ENCODE data around the gene ARL9.
"Not testable (repeated sequence)": the region's sequence is repeated elsewhere in the genome, so short reads cannot be mapped to it uniquely, and the experiment has no call there.

Gene ARL9

DNA sequence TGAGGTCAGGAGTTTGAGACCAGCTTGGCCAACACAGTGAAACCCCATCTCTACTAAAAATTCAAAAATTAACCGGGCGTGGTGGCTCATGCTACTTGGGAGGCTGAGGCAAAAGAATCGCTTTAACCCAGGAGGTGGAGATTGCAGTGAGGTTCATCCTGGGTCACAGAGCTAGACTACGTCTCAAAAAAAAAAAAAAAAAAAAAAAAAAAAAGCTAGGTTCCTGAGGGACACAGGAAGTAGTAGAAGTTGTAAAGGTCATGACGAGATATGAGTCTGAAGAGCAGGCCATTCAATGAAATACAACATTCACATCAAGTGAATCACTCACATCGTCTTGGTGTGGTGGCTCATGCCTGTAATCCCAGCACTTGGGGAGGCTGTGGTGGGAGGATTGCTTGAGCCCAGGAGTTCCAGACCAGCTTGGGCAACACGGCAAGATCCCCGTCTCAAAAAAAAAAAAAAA, 39.3 kb upstream of the ARL9 start:
- WGBS (ENCODE audit: insufficient coverage), result 8% methylated on average over 2 of the region's 8 CpGs

GRCh38 chr4:56466910-56467283, 38.7 kb upstream of the ARL9 start:
- Histone ChIP-seq H3K4me1 (ENCODE audit: control extremely low read depth in 1 of 4, control insufficient read depth in 4 of 4, insufficient read depth in 4 of 4, low read length in 3 of 4) (peaks cover 17 to 43% (median 36%) of the 10 kb centered on the region in 4 experiments), H3K9me3 (ENCODE audit: control extremely low read depth in 1 of 5, control insufficient read depth in 4 of 5, insufficient read depth in 2 of 5, low read depth in 1 of 5, low read length in 4 of 5) (no peaks in the 10 kb centered on the region), H3K36me3 (ENCODE audit: control insufficient read depth in 4 of 4, insufficient read depth in 4 of 4, low read length in 3 of 4) (peaks cover 6 to 25% (median 16%) of the 10 kb centered on the region in 4 experiments), H3K4me3 (ENCODE audit: control insufficient read depth in 1 of 7, extremely low read depth in 1 of 7, insufficient read depth in 4 of 7, low read depth in 2 of 7, low read length in 6 of 7) (peak overlapping the region; percentile 83 to 99 (median 97)), H3K27me3 (replicated peaks in 2 of 5; ENCODE audit: control insufficient read depth in 4 of 5, insufficient read depth in 5 of 5, low read length in 4 of 5) (no peaks in the 10 kb centered on the region), H3K27ac (ENCODE audit: insufficient read depth in 1 of 2, low read depth in 1 of 2, low read length in 2 of 2, poor library complexity in 1 of 2, severe bottlenecking in 2 of 2) (peak overlapping the region; percentile 90 to 94)
- ChIA-PET POLR2A (interaction anchor here (1.1 kb wide), 1 partner anchor 8 kb away, joined by 3 read pairs; no protein-coding TSS in a partner anchor), CTCF (no interaction called here)
- DNase-seq, result no peak
- 0% methylated on average over 7 of the region's 8 CpGs for WGBS (ENCODE audit: insufficient coverage)

More for the DNA sequence above, 39.3 kb upstream of the ARL9 start:
- Histone ChIP-seq H3K4me3 (ENCODE audit: control insufficient read depth in 1 of 7, extremely low read depth in 1 of 7, insufficient read depth in 4 of 7, low read depth in 2 of 7, low read length in 6 of 7) (peak overlapping the region in 6 of 7 experiments; percentile 83 to 99 (median 96)), H3K36me3 (ENCODE audit: control insufficient read depth in 4 of 4, insufficient read depth in 4 of 4, low read length in 3 of 4) (peaks cover 3 to 25% (median 14%) of the 10 kb centered on the region in 4 experiments), H3K27ac (ENCODE audit: insufficient read depth in 1 of 2, low read depth in 1 of 2, low read length in 2 of 2, poor library complexity in 1 of 2, severe bottlenecking in 2 of 2) (peak overlapping the region; percentile 90 to 94), H3K4me1 (ENCODE audit: control extremely low read depth in 1 of 4, control insufficient read depth in 4 of 4, insufficient read depth in 4 of 4, low read length in 3 of 4) (peaks cover 17 to 43% (median 36%) of the 10 kb centered on the region in 4 experiments)
- ChIA-PET CTCF (interaction anchor here (0.6 to 1.4 kb wide), 4 partner anchors 13 to 263 kb away, joined by 3 to 4 read pairs (median 3); no protein-coding TSS in a partner anchor), POLR2A (interaction anchor here (1.1 kb wide), 1 partner anchor 7 kb away, joined by 3 read pairs; no protein-coding TSS in a partner anchor)
- H3K27me3 ChIP-seq (replicated peaks in 2 of 5; ENCODE audit: control insufficient read depth in 4 of 5, insufficient read depth in 5 of 5, low read length in 4 of 5); H3K9me3 ChIP-seq (ENCODE audit: control extremely low read depth in 1 of 5, control insufficient read depth in 4 of 5, insufficient read depth in 2 of 5, low read depth in 1 of 5, low read length in 4 of 5): not testable (repeated sequence)
- peak in 1 of 3 donors; percentile 31 for DNase-seq

DNA sequence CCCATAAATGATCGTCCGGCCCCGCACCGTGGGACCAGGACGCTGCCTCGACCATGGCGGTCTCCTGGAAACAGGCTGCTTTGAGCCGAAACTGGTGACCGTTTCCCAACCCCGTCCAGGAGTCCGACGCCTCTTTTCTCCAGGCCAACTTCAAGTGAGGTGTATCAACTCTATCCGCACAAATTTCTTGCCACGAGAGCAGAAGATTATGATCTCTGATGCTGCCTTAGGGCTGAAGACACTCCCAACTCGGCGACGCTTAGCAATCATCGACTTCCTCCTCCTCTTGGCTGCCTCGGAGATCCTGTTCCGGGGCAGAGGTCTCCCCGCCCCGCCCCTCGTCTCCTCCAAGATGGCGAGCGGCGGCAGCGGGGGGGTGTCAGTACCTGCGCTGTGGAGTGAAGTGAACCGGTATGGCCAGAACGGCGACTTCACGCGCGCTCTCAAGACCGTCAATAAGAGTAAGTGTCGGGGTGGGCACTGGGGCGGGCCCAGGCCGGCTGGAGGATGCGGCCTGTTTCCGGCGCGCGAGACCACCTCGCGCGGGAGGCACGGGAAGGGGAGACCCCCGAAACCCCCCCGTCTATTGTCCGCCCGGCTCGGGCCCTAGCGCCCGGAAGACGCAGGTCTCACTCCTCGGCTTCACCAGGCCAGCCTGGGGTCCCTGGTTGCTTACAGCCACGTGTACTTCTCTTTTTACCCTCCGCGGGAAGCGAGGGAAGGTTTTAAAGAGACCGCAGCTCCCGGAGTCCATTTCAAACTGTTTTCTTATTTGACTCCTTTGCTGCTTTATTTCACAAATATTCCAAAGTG, 38.1 kb upstream of the ARL9 start, which contains the start of gene SRP72:
SRP72 (plus strand) TSS at position 334 of the 813 bp plus-strand sequence; CDS start at position 353, 19 bp downstream.
- H3K27ac ChIP-seq (ENCODE audit: insufficient read depth in 1 of 2, low read depth in 1 of 2, low read length in 2 of 2, poor library complexity in 1 of 2, severe bottlenecking in 2 of 2), result peak within 1 kb of the TSS; percentile 90 to 94
- H3K4me3 ChIP-seq (ENCODE audit: control insufficient read depth in 1 of 7, extremely low read depth in 1 of 7, insufficient read depth in 4 of 7, low read depth in 2 of 7, low read length in 6 of 7), result peak within 1 kb of the TSS; percentile 83 to 99 (median 97)
- ChIA-PET CTCF (interaction anchor here (0.6 to 0.9 kb wide), 3 partner anchors 8 to 379 kb away, joined by 3 read pairs; no protein-coding TSS in a partner anchor), POLR2A (interaction anchor here (1.1 to 1.2 kb wide), 2 partner anchors 9 to 32 kb away, joined by 3 to 4 read pairs; partner anchors contain the start of genes PAICS and PPAT)
- under 1% methylated on average over 50 of the region's 62 CpGs for WGBS (ENCODE audit: insufficient coverage)
- peak; percentile 90 to 97 (median 95) for DNase-seq
- H3K9me3 ChIP-seq (ENCODE audit: control extremely low read depth in 1 of 5, control insufficient read depth in 4 of 5, insufficient read depth in 2 of 5, low read depth in 1 of 5, low read length in 4 of 5), result no peaks in the 10 kb centered on the region
- no peaks in the 10 kb centered on the region for H3K27me3 ChIP-seq (replicated peaks in 2 of 5; ENCODE audit: control insufficient read depth in 4 of 5, insufficient read depth in 5 of 5, low read length in 4 of 5)
- H3K36me3 ChIP-seq (ENCODE audit: control insufficient read depth in 4 of 4, insufficient read depth in 4 of 4, low read length in 3 of 4), result peaks cover 6 to 24% (median 15%) of the 10 kb centered on the region in 4 experiments
- peaks cover 17 to 43% (median 36%) of the 10 kb centered on the region in 4 experiments for H3K4me1 ChIP-seq (ENCODE audit: control extremely low read depth in 1 of 4, control insufficient read depth in 4 of 4, insufficient read depth in 4 of 4, low read length in 3 of 4)

DNA sequence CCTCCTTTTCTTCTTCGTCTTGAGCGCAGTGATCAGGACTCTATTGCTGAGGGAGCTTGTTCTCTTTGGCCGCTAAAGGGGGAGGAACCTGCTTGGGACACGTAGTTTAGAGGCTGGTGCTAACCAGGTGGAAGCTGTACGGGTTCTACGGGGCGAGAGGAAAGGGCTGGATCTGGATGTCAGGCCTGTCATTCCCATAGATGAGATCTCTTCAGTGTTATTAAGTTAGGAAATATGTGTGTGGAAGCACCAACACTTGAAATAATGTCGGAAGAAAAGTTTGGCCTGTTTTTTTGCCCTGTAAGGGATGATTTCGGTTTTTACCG, 37.5 kb upstream of the ARL9 start:
- no peaks in the 10 kb centered on the region for H3K27me3 ChIP-seq (replicated peaks in 2 of 5; ENCODE audit: control insufficient read depth in 4 of 5, insufficient read depth in 5 of 5, low read length in 4 of 5)
- 0% methylated on average over 3 of the region's 10 CpGs for WGBS (ENCODE audit: insufficient coverage)
- no peaks in the 10 kb centered on the region for H3K9me3 ChIP-seq (ENCODE audit: control extremely low read depth in 1 of 5, control insufficient read depth in 4 of 5, insufficient read depth in 2 of 5, low read depth in 1 of 5, low read length in 4 of 5)
- H3K36me3 ChIP-seq (ENCODE audit: control insufficient read depth in 4 of 4, insufficient read depth in 4 of 4, low read length in 3 of 4), result peaks cover 4 to 26% (median 17%) of the 10 kb centered on the region in 4 experiments
- H3K4me3 ChIP-seq (ENCODE audit: control insufficient read depth in 1 of 7, extremely low read depth in 1 of 7, insufficient read depth in 4 of 7, low read depth in 2 of 7, low read length in 6 of 7), result peak overlapping the region; percentile 83 to 99 (median 97)
- H3K27ac ChIP-seq (ENCODE audit: insufficient read depth in 1 of 2, low read depth in 1 of 2, low read length in 2 of 2, poor library complexity in 1 of 2, severe bottlenecking in 2 of 2), result peak overlapping the region; percentile 90 to 94
- H3K4me1 ChIP-seq (ENCODE audit: control extremely low read depth in 1 of 4, control insufficient read depth in 4 of 4, insufficient read depth in 4 of 4, low read length in 3 of 4), result peaks cover 17 to 43% (median 36%) of the 10 kb centered on the region in 4 experiments
- POLR2A ChIA-PET, result interaction anchor here (1.2 kb wide), 1 partner anchor 32 kb away, joined by 4 read pairs; the partner anchor contains the start of genes PAICS and PPAT
- CTCF ChIA-PET, result interaction anchor here (0.6 to 0.9 kb wide), 3 partner anchors 8 to 380 kb away, joined by 3 read pairs; no protein-coding TSS in a partner anchor
- no peak for DNase-seq

GRCh38 chr4:56469489-56470210, 35.9 kb upstream of the ARL9 start:
- H3K4me1 ChIP-seq (ENCODE audit: control extremely low read depth in 1 of 4, control insufficient read depth in 4 of 4, insufficient read depth in 4 of 4, low read length in 3 of 4), result peaks cover 17 to 43% (median 36%) of the 10 kb centered on the region in 4 experiments
- no peaks in the 10 kb centered on the region for H3K9me3 ChIP-seq (ENCODE audit: control extremely low read depth in 1 of 5, control insufficient read depth in 4 of 5, insufficient read depth in 2 of 5, low read depth in 1 of 5, low read length in 4 of 5)
- DNase-seq, result peak; percentile 27 to 61 (median 60)
- WGBS (ENCODE audit: insufficient coverage), result no CpG with 5 or more reads among the region's 6 CpGs
- H3K27me3 ChIP-seq (replicated peaks in 2 of 5; ENCODE audit: control insufficient read depth in 4 of 5, insufficient read depth in 5 of 5, low read length in 4 of 5), result no peaks in the 10 kb centered on the region
- CTCF ChIA-PET, result interaction anchor here (0.6 to 1.1 kb wide), 3 partner anchors 11 to 46 kb away, joined by 3 to 5 read pairs (median 4); no protein-coding TSS in a partner anchor
- peaks cover 7 to 34% (median 22%) of the 10 kb centered on the region in 4 experiments for H3K36me3 ChIP-seq (ENCODE audit: control insufficient read depth in 4 of 4, insufficient read depth in 4 of 4, low read length in 3 of 4)
- POLR2A ChIA-PET, result interaction anchor here (0.6 kb wide), 1 partner anchor 24 kb away, joined by 3 read pairs; no protein-coding TSS in a partner anchor
- peak overlapping the region in 3 of 7 experiments; percentile 94 to 99 (median 99) for H3K4me3 ChIP-seq (ENCODE audit: control insufficient read depth in 1 of 7, extremely low read depth in 1 of 7, insufficient read depth in 4 of 7, low read depth in 2 of 7, low read length in 6 of 7)
- H3K27ac ChIP-seq (ENCODE audit: insufficient read depth in 1 of 2, low read depth in 1 of 2, low read length in 2 of 2, poor library complexity in 1 of 2, severe bottlenecking in 2 of 2), result no peak overlapping the region

DNA sequence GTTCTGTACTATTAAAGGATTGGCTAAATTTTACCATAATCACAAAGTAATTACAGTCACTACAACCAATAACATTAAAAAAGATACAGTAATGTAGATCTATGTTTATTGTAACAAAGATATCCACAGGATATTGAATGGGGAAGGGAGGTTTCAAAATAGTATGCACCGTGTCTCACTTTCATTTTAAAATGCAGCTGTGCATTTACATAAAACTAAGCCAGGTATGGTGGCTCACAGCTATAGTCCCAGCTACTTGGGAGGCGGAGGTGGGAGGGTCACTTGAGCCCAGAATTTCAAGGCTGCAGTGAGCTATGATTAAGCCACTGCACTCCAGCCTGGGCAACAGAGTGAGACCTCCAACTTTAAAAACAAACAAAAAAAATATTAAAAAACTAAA, 29.7 kb upstream of the ARL9 start:
- no peaks in the 10 kb centered on the region for H3K4me1 ChIP-seq (ENCODE audit: control extremely low read depth in 1 of 4, control insufficient read depth in 4 of 4, insufficient read depth in 4 of 4, low read length in 3 of 4)
- no peak overlapping the region for H3K4me3 ChIP-seq (ENCODE audit: control insufficient read depth in 1 of 7, extremely low read depth in 1 of 7, insufficient read depth in 4 of 7, low read depth in 2 of 7, low read length in 6 of 7)
- H3K9me3 ChIP-seq (ENCODE audit: control extremely low read depth in 1 of 5, control insufficient read depth in 4 of 5, insufficient read depth in 2 of 5, low read depth in 1 of 5, low read length in 4 of 5), result no peaks in the 10 kb centered on the region
- H3K27ac ChIP-seq (ENCODE audit: insufficient read depth in 1 of 2, low read depth in 1 of 2, low read length in 2 of 2, poor library complexity in 1 of 2, severe bottlenecking in 2 of 2), result no peak overlapping the region
- ChIA-PET CTCF (interaction anchor here (1.0 kb wide), 1 partner anchor 8 kb away, joined by 3 read pairs; no protein-coding TSS in a partner anchor), POLR2A (no interaction called here)
- no peaks in the 10 kb centered on the region for H3K27me3 ChIP-seq (replicated peaks in 2 of 5; ENCODE audit: control insufficient read depth in 4 of 5, insufficient read depth in 5 of 5, low read length in 4 of 5)
- no peak for DNase-seq
- WGBS (ENCODE audit: insufficient coverage), result 80% methylated on average over 1 of the region's 2 CpGs
- peaks cover 23 to 90% (median 46%) of the 10 kb centered on the region in 4 experiments for H3K36me3 ChIP-seq (ENCODE audit: control insufficient read depth in 4 of 4, insufficient read depth in 4 of 4, low read length in 3 of 4)
